ENCODE results near the gene ITPR3. TPM values are rescaled to one million over a fixed set of nuclear protein-coding genes. Genes with fewer than 3 reads are reported as not detected.

ITPR3 gene
- polyA plus RNA-seq, 1 donor (not counting 4 experiments of a cell fraction or from before 2014, with no cell fraction given), result 43.3 TPM

- Histone ChIP-seq H3K9ac (ENCODE audit: control insufficient read depth, extremely low read depth, insufficient read depth, low read length) (peak overlapping the region; percentile 59), H2AFZ (ENCODE audit: control insufficient read depth, low read length) (no peak overlapping the region), H3K4me2 (ENCODE audit: control insufficient read depth, extremely low read depth, insufficient read depth, low read depth, low read length) (peak overlapping the region; percentile 79), H4K20me1 (ENCODE audit: control insufficient read depth, extremely low read depth, insufficient read depth, low read length) (peaks cover 31% of the 10 kb centered on the region), H3K4me1 (ENCODE audit: control insufficient read depth, extremely low read depth, insufficient read depth, low read length) (peaks cover 39% of the 10 kb centered on the region), H3K36me3 (ENCODE audit: control insufficient read depth in 2 of 2, extremely low read depth in 1 of 2, insufficient read depth in 2 of 2, low read length in 2 of 2) (peaks cover 11 to 22% of the 10 kb centered on the region in 2 experiments), H3K27ac (ENCODE audit: control insufficient read depth, insufficient read depth, low read length) (peak overlapping the region; percentile 49), H3K27me3 (ENCODE audit: control insufficient read depth, extremely low read depth, insufficient read depth, low read length) (no peaks in the 10 kb centered on the region), H3K4me3 (ENCODE audit: control insufficient read depth in 2 of 3, extremely low read depth in 1 of 3, insufficient read depth in 2 of 3, low read depth in 1 of 3, low read length in 3 of 3) (peak overlapping the region; percentile 24 to 58 (median 52)), H3K79me2 (ENCODE audit: control insufficient read depth, insufficient read depth, low read length) (peaks cover 85% of the 10 kb centered on the region), H3K9me3 (ENCODE audit: control insufficient read depth, low read depth, low read length) (no peaks in the 10 kb centered on the region), H3K9me1 (ENCODE audit: control insufficient read depth, extremely low read depth, insufficient read depth, low read length) (peaks cover 2% of the 10 kb centered on the region)
- no peak for FAIRE-seq
- dilution Hi-C loops (cut with MboI; ENCODE audit: extremely low pct_ligation_motif_present, low sequenced_read_pairs), result no loop called here
- TF ChIP-seq EZH2 (IDR thresholded peaks at IDR 0.05; ENCODE audit: low read length), result no peak
- TF ChIP-seq, protein P1, sequence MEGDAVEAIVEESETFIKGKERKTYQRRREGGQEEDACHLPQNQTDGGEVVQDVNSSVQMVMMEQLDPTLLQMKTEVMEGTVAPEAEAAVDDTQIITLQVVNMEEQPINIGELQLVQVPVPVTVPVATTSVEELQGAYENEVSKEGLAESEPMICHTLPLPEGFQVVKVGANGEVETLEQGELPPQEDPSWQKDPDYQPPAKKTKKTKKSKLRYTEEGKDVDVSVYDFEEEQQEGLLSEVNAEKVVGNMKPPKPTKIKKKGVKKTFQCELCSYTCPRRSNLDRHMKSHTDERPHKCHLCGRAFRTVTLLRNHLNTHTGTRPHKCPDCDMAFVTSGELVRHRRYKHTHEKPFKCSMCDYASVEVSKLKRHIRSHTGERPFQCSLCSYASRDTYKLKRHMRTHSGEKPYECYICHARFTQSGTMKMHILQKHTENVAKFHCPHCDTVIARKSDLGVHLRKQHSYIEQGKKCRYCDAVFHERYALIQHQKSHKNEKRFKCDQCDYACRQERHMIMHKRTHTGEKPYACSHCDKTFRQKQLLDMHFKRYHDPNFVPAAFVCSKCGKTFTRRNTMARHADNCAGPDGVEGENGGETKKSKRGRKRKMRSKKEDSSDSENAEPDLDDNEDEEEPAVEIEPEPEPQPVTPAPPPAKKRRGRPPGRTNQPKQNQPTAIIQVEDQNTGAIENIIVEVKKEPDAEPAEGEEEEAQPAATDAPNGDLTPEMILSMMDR (optimal IDR thresholded peaks at IDR 0.05 in 1 of 3, IDR thresholded peaks at IDR 0.05 in 1 of 3, conservative IDR thresholded peaks at IDR 0.05 in 1 of 3; ENCODE audit: extremely low read depth in 1 of 3, insufficient read depth in 2 of 3, low read length in 3 of 3), result no peak
- no peak for DNase-seq (ENCODE audit: low read depth, low spot score)
Observed at GRCh38 chr6:33633462-33634158, 12.5 kb downstream of the ITPR3 start.

DNA sequence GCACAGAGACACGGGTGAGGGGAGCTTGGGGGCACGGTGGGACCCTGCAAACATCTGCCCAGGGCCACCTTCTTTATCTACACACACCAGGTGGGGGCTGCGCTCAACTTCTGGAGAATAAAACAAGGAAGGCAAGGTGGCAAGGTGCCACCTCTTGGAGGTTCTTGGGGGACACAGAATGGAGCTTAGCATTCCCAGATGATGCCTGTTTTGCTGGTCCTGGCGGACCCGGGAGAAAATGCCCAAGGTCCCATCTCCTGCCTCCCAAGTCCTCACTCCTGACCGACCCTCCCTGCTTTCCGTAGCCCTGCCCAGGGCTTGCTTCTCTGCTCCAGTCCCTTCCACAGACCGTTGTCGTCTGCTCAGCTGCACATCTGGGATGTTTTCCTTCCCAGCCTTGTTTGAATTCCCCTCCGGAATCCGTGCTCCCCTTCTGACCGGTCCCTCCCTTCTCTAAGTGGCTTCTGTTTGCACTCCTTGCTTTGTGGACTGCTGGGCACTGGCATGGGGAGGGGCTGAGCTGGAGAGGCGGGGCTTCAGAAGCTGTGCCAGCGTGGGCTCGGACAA lies 13.1 kb downstream of the ITPR3 start:
- Histone ChIP-seq H3K9me1 (ENCODE audit: control insufficient read depth, extremely low read depth, insufficient read depth, low read length) (peaks cover 4% of the 10 kb centered on the region), H3K4me2 (ENCODE audit: control insufficient read depth, extremely low read depth, insufficient read depth, low read depth, low read length) (peak overlapping the region; percentile 79), H3K4me1 (ENCODE audit: control insufficient read depth, extremely low read depth, insufficient read depth, low read length) (peaks cover 33% of the 10 kb centered on the region), H2AFZ (ENCODE audit: control insufficient read depth, low read length) (no peak overlapping the region), H3K9me3 (ENCODE audit: control insufficient read depth, low read depth, low read length) (no peaks in the 10 kb centered on the region), H3K9ac (ENCODE audit: control insufficient read depth, extremely low read depth, insufficient read depth, low read length) (peak overlapping the region; percentile 59), H3K79me2 (ENCODE audit: control insufficient read depth, insufficient read depth, low read length) (peaks cover 82% of the 10 kb centered on the region), H3K27ac (ENCODE audit: control insufficient read depth, insufficient read depth, low read length) (no peak overlapping the region), H3K36me3 (ENCODE audit: control insufficient read depth in 2 of 2, extremely low read depth in 1 of 2, insufficient read depth in 2 of 2, low read length in 2 of 2) (peaks cover 12 to 22% of the 10 kb centered on the region in 2 experiments), H3K4me3 (ENCODE audit: control insufficient read depth in 2 of 3, extremely low read depth in 1 of 3, insufficient read depth in 2 of 3, low read depth in 1 of 3, low read length in 3 of 3) (peak overlapping the region; percentile 24 to 58 (median 50)), H3K27me3 (ENCODE audit: control insufficient read depth, extremely low read depth, insufficient read depth, low read length) (no peaks in the 10 kb centered on the region), H4K20me1 (ENCODE audit: control insufficient read depth, extremely low read depth, insufficient read depth, low read length) (peaks cover 31% of the 10 kb centered on the region)
- dilution Hi-C loops (cut with MboI; ENCODE audit: extremely low pct_ligation_motif_present, low sequenced_read_pairs), result no loop called here
- DNase-seq (ENCODE audit: low read depth, low spot score) (no peak), FAIRE-seq (no peak)
- no peak for TF ChIP-seq EZH2 (IDR thresholded peaks at IDR 0.05; ENCODE audit: low read length)
- TF ChIP-seq, protein P1 (optimal IDR thresholded peaks at IDR 0.05 in 1 of 3, IDR thresholded peaks at IDR 0.05 in 1 of 3, conservative IDR thresholded peaks at IDR 0.05 in 1 of 3; ENCODE audit: extremely low read depth in 1 of 3, insufficient read depth in 2 of 3, low read length in 3 of 3), result no peak

Data from keratinocyte (primary cell).